PFSK-1 (cell line): ENCODE measurements around the gene SNRNP27.

ENCODE experiments used
- FOXP2 ChIP-seq: optimal IDR thresholded peaks from 2 replicates; pipeline ENCODE3; 2011; ENCODE audit warnings: borderline replicate concordance, control low read depth, inconsistent platforms; ENCODE audit not compliant: insufficient read depth; ENCODE audit errors: extremely low read length, extremely low read depth
- POLR2AphosphoS5 ChIP-seq: IDR thresholded peaks from 2 replicates; pipeline ENCODE4 v1.6.1; 2012; ENCODE audit warnings: low read depth, mild to moderate bottlenecking, control low read depth, low read length, moderate library complexity
- REST ChIP-seq, 2 experiments: IDR thresholded peaks; 2 replicates each; pipeline versions ENCODE4 v1.6.1 to v1.8.0; 2011 to 2012; ENCODE audit warnings: low read depth in 2 of 2, low read length in 2 of 2, control low read depth in 1 of 2, inconsistent platforms in 1 of 2, mild to moderate bottlenecking in 1 of 2, moderate library complexity in 1 of 2; ENCODE audit not compliant: insufficient read depth in 1 of 2
- SIN3A ChIP-seq: IDR thresholded peaks from 2 replicates; pipeline ENCODE4 v1.6.1; 2012; ENCODE audit warnings: mild to moderate bottlenecking, low read length, moderate library complexity, borderline replicate concordance; ENCODE audit not compliant: insufficient read depth
- TAF1 ChIP-seq: IDR thresholded peaks from 2 replicates; pipeline ENCODE4 v1.6.1; 2012; ENCODE audit warnings: low read length, control low read depth, borderline replicate concordance; ENCODE audit not compliant: insufficient read depth

- TF ChIP-seq SIN3A, result no peak
- no peak for TF ChIP-seq TAF1
- TF ChIP-seq REST (IDR thresholded peaks at IDR 0.05; ENCODE audit: insufficient read depth in 1 of 2, low read depth in 2 of 2, low read length in 2 of 2), result no peak
- no peak for TF ChIP-seq POLR2AphosphoS5
- no peak for TF ChIP-seq FOXP2
These were observed 41.3 kb downstream of the SNRNP27 start for GRCh38 chr2:69935011-69935410.
